ENCODE results near the gene ADPGK. TPM values are rescaled to one million over a fixed set of nuclear protein-coding genes. Genes with fewer than 3 reads are reported as not detected.
"Not testable (repeated sequence)": the region's sequence is repeated elsewhere in the genome, so short reads cannot be mapped to it uniquely, and the experiment has no call there.

Gene ADPGK
- total RNA-seq, 1 experiment from 2014 or later = 82.7 TPM

- Mint-ChIP-seq H3K27ac (ENCODE audit: unreplicated experiment) (no peak overlapping the region), H3K9me3 (ENCODE audit: low read depth, unreplicated experiment) (no peaks in the 10 kb centered on the region), H3K27me3 (ENCODE audit: unreplicated experiment) (peaks cover 96% of the 10 kb centered on the region), H3K4me3 (ENCODE audit: low read depth, unreplicated experiment) (no peak overlapping the region), H3K36me3 (ENCODE audit: insufficient read depth, unreplicated experiment) (no peaks in the 10 kb centered on the region), H3K4me1 (ENCODE audit: low read depth, unreplicated experiment) (no peaks in the 10 kb centered on the region)
- no TSS peak for BruUV-seq (replicated peaks)
- TF ChIP-seq CTCF (IDR thresholded peaks at IDR 0.05; ENCODE audit: unreplicated experiment) = no peak
- CTCF ChIA-PET = no interaction called here
- DNase-seq = no peak
- intact Hi-C loops (cut with micrococcal nuclease; ENCODE audit: unreplicated experiment) = no loop called here
Measured at GRCh38 chr15:72813345-72814004, 29.9 kb upstream of the ADPGK start.

DNA sequence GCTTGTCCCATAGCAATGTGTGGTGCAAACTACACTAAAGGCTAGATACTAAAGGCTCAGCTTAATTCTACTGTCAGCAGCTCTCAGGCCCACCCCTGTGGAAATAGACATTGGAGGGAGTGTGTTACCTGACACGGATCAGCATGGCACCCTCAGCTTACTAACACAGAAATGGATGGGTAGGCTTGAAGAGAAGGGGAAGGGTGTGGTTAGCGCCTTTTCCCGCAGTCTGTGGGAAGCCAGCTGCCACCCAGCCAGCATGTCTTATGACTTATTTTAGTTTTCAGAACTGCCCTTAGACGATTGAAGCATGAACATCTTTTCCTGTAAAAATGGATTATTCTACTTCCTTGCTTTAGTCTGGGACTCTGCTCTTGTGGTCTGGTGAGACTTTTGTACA is 25.8 kb upstream of the ADPGK start:
- TF ChIP-seq CTCF (IDR thresholded peaks at IDR 0.05; ENCODE audit: unreplicated experiment) = no peak
- no TSS peak for BruUV-seq (replicated peaks)
- Mint-ChIP-seq H3K27me3 (ENCODE audit: unreplicated experiment) (peaks cover 67% of the 10 kb centered on the region), H3K4me3 (ENCODE audit: low read depth, unreplicated experiment) (no peak overlapping the region), H3K4me1 (ENCODE audit: low read depth, unreplicated experiment) (no peaks in the 10 kb centered on the region), H3K27ac (ENCODE audit: unreplicated experiment) (no peak overlapping the region), H3K36me3 (ENCODE audit: insufficient read depth, unreplicated experiment) (no peaks in the 10 kb centered on the region), H3K9me3 (ENCODE audit: low read depth, unreplicated experiment) (no peaks in the 10 kb centered on the region)
- CTCF ChIA-PET = interaction anchor here (1.3 kb wide), 1 partner anchor 11 kb away, joined by 3 read pairs; no protein-coding TSS in a partner anchor
- no peak for DNase-seq
- intact Hi-C loops (cut with micrococcal nuclease; ENCODE audit: unreplicated experiment) = no loop called here

- CTCF ChIA-PET; H3K27ac Mint-ChIP-seq (ENCODE audit: unreplicated experiment); H3K4me3 Mint-ChIP-seq (ENCODE audit: low read depth, unreplicated experiment); DNase-seq; BruUV-seq (replicated peaks); H3K36me3 Mint-ChIP-seq (ENCODE audit: insufficient read depth, unreplicated experiment); H3K4me1 Mint-ChIP-seq (ENCODE audit: low read depth, unreplicated experiment); intact Hi-C loops (cut with micrococcal nuclease; ENCODE audit: unreplicated experiment); H3K9me3 Mint-ChIP-seq (ENCODE audit: low read depth, unreplicated experiment): not testable (repeated sequence)
- peaks cover 52% of the 10 kb centered on the region for H3K27me3 Mint-ChIP-seq (ENCODE audit: unreplicated experiment)
Measured at GRCh38 chr15:72807346-72807745, 23.8 kb upstream of the ADPGK start.

GRCh38 chr15:72803006-72803405 is 19.4 kb upstream of the ADPGK start:
- TF ChIP-seq CTCF (IDR thresholded peaks at IDR 0.05; ENCODE audit: unreplicated experiment) = no peak
- CTCF ChIA-PET = interaction anchor here (0.6 kb wide), 1 partner anchor 164 kb away, joined by 3 read pairs; no protein-coding TSS in a partner anchor
- H3K4me3 Mint-ChIP-seq (ENCODE audit: low read depth, unreplicated experiment) = no peak overlapping the region
- intact Hi-C loops (cut with micrococcal nuclease; ENCODE audit: unreplicated experiment) = no loop called here
- H3K4me1 Mint-ChIP-seq (ENCODE audit: low read depth, unreplicated experiment) = peaks cover 5% of the 10 kb centered on the region
- BruUV-seq (replicated peaks) = no TSS peak
- DNase-seq = no peak
- peaks cover 38% of the 10 kb centered on the region for H3K27me3 Mint-ChIP-seq (ENCODE audit: unreplicated experiment)
- H3K27ac Mint-ChIP-seq (ENCODE audit: unreplicated experiment) = no peak overlapping the region
- no peaks in the 10 kb centered on the region for H3K9me3 Mint-ChIP-seq (ENCODE audit: low read depth, unreplicated experiment)
- H3K36me3 Mint-ChIP-seq (ENCODE audit: insufficient read depth, unreplicated experiment) = no peaks in the 10 kb centered on the region

DNA sequence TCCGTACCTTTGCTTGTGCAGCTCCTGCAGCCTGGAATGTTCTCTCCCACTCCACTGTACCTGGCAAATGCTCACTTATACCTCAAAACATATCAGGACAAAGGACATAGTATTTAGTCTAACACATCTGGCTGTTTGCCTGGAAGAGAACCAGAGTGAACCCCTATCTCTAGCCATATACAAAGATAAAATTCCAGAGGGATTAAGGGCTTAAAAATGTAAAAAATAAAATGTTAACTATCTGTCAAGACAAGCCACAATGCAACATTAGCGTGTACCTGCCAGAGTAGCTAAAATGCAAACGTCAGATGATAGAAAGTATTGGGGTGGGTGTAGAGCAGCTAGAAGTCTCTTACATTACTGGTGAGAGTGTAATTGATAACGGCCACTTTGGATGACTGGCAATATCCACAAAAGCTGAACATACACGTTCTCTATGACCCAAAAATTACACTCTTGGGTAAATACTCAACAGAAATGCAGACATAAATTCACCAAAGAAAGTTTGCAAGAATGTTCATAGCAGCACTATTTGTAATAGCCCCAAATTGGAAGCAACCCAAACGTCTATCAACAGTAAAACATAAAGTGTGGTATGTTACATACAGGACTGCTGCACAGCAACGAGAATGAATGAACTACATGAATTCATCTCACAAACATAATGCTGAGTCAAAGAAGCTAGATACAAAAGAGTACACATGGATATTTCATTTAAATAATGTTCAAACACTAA is 18.2 kb upstream of the ADPGK start:
- no peak overlapping the region for H3K27ac Mint-ChIP-seq (ENCODE audit: unreplicated experiment)
- CTCF ChIA-PET = no interaction called here
- H3K4me1 Mint-ChIP-seq (ENCODE audit: low read depth, unreplicated experiment) = peaks cover 5% of the 10 kb centered on the region
- intact Hi-C loops (cut with micrococcal nuclease; ENCODE audit: unreplicated experiment) = no loop called here
- no TSS peak for BruUV-seq (replicated peaks)
- TF ChIP-seq CTCF (IDR thresholded peaks at IDR 0.05; ENCODE audit: unreplicated experiment) = no peak
- H3K4me3 Mint-ChIP-seq (ENCODE audit: low read depth, unreplicated experiment) = no peak overlapping the region
- H3K36me3 Mint-ChIP-seq (ENCODE audit: insufficient read depth, unreplicated experiment) = peaks cover 5% of the 10 kb centered on the region
- no peaks in the 10 kb centered on the region for H3K9me3 Mint-ChIP-seq (ENCODE audit: low read depth, unreplicated experiment)
- H3K27me3 Mint-ChIP-seq (ENCODE audit: unreplicated experiment) = peaks cover 34% of the 10 kb centered on the region
- DNase-seq = no peak
